CD4-positive, alpha-beta T cell (primary cell): Measurements from ENCODE around the gene GRK5. TPM values are rescaled to one million over a fixed set of nuclear protein-coding genes. Genes with fewer than 3 reads are reported as not detected.

ENCODE experiments used
- ATAC-seq: fragments of 200-7000 bp; cut with Tn5 transposase; one replicate; pipeline ENCODE4 v1.10.0; 2022; ENCODE audit warnings: mild to moderate bottlenecking; ENCODE audit not compliant: poor library complexity
- CTCF ChIA-PET: fragments of 350-600 bp; sonication (Branson Sonifier 250); formaldehyde crosslinking; loops from one replicate; lab custom pipeline; 2021; ENCODE audit warnings: antibody characterized with exemption, inconsistent platforms; lab: Charles Lee
- POLR2A ChIA-PET: fragments of 350-600 bp; sonication (Branson Sonifier 250); formaldehyde crosslinking; loops from one replicate; lab custom pipeline; 2021; ENCODE audit warnings: antibody characterized with exemption, inconsistent platforms; lab: Charles Lee
- DNase-seq, 14 experiments: peaks; one replicate each; pipeline ENCODE4 v3.0.0-alpha.2; 2013 to 2020; ENCODE audit warnings: mixed read lengths in 2 of 14
- H3K27ac ChIP-seq, 2 donors: one replicate each; pipeline versions ENCODE4 v1.5.1 to v1.7.0; 2013; ENCODE audit warnings: low read length in 2 of 2, low read depth in 1 of 2, mild to moderate bottlenecking in 1 of 2
- H3K27me3 ChIP-seq, 2 experiments: 1 replicate in 1 of 2; 2 replicates in 1 of 2; pipeline versions ENCODE4 v1.6.1 to v1.7.0; 2013; ENCODE audit warnings: low read length in 2 of 2, control low read depth in 1 of 2, mild to moderate bottlenecking in 1 of 2, moderate library complexity in 1 of 2; ENCODE audit not compliant: insufficient read depth in 2 of 2, control insufficient read depth in 1 of 2
- H3K36me3 ChIP-seq: one replicate; pipeline ENCODE4 v1.6.1; 2013; ENCODE audit warnings: low read length, control low read depth; ENCODE audit not compliant: insufficient read depth
- H3K4me1 ChIP-seq: one replicate; pipeline ENCODE4 v1.6.1; 2013; ENCODE audit warnings: low read length, control low read depth; ENCODE audit not compliant: insufficient read depth
- H3K4me3 ChIP-seq: one replicate; pipeline ENCODE4 v1.5.1; 2013; ENCODE audit warnings: mild to moderate bottlenecking, low read length, moderate library complexity
- H3K9me3 ChIP-seq, 2 experiments: 1 replicate in 1 of 2; 2 replicates in 1 of 2; pipeline versions ENCODE4 v1.6.1 to v1.7.0; 2013; ENCODE audit warnings: low read length in 2 of 2, mild to moderate bottlenecking in 2 of 2, control low read depth in 1 of 2, moderate library complexity in 1 of 2; ENCODE audit not compliant: control insufficient read depth in 1 of 2, insufficient read depth in 1 of 2
- H3K27ac Mint-ChIP-seq: one replicate; pipeline ENCODE4 v1.8.0; 2020; ENCODE audit warnings: mixed read lengths
- H3K27me3 Mint-ChIP-seq: one replicate; pipeline ENCODE4 v1.8.0; 2021; ENCODE audit warnings: mixed read lengths
- H3K36me3 Mint-ChIP-seq: one replicate; pipeline ENCODE4 v1.8.0; 2021; ENCODE audit warnings: low read depth, mixed read lengths
- H3K4me1 Mint-ChIP-seq: one replicate; pipeline ENCODE4 v1.8.0; 2021; ENCODE audit warnings: low read depth, mixed read lengths
- H3K4me3 Mint-ChIP-seq: one replicate; pipeline ENCODE4 v1.8.0; 2020; ENCODE audit warnings: mild to moderate bottlenecking, mixed read lengths
- H3K9me3 Mint-ChIP-seq: one replicate; pipeline ENCODE4 v1.8.0; 2020; ENCODE audit warnings: mixed read lengths
- intact Hi-C, 2 experiments: fragments of 100-400 bp; cut with DNase I in 1 of 2; cut with micrococcal nuclease in 1 of 2; formaldehyde crosslinking; loops; one replicate each; pipeline versions ENCODE4 v1.15.1 to v1.9.0; 2023 to 2025; cut with DNase I, micrococcal nuclease
- total RNA-seq, 174 experiments: library from RNA in 2 of 174; stranded (reverse) in 2 of 174; gene quantifications; one replicate each; pipeline ENCODE4 v1.2.3 and lab custom pipeline; 2021 to 2026
- TF ChIP-seq, protein P1 (sequence below): fragments of 200-600 bp; IDR thresholded peaks from one replicate; pipeline ENCODE4 v1.8.0; 2022; ENCODE audit warnings: antibody characterized with exemption, mild to moderate bottlenecking

Gene GRK5
- total RNA-seq, 2 experiments from 2014 or later, result 19.2 to 20.8 TPM

DNA sequence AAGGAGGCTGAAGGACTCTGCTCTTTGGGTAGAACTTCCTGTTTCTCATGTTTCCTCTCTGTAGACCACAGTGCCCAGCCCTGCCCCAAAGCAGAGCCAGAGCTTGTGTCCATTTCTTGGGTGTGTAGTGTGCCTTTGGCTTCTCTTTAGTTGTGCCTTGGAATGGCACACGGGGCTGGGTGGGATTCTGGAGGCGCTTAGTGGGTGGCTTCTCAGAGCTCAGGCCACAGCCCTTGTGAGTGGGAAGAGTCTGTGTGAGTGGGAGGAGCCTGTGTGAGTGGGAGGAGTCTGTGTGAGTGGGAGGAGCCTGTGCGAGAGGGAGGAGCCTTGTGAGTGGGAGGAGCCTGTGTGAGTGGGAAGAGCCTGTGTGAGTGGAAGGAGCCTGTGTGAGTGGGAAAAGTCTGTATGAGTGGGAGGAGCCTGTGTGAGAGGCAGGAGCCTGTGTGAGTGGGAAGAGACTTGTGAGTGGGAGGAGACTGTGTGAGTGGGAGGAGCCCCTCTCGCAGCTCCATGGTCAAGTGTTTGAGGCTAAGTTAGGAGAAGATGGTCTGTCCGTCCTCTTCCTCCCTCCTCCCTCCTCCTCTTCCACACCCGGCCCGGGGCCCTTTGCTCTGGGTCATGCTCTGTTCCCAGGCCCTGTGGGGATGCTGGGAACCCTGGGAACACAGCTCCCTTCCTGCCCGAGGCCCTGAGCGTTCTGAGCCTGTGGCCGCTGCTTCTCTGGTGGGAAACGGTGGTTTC is 153.0 kb downstream of the GRK5 start:
- CTCF ChIA-PET, result no interaction called here
- Histone ChIP-seq H3K27ac (no peak overlapping the region), H3K36me3 (peaks cover 4% of the 10 kb centered on the region), H3K27me3 (no peaks in the 10 kb centered on the region), H3K9me3 (peaks cover 7 to 12% of the 10 kb centered on the region in 2 experiments), H3K4me1 (peaks cover 2% of the 10 kb centered on the region), H3K4me3 (no peak overlapping the region)
- peaks cover 32% of the 10 kb centered on the region for H3K36me3 Mint-ChIP-seq
- DNase-seq, result peak in 3 of 14 experiments; percentile 13 to 52 (median 43)
- POLR2A ChIA-PET, result no interaction called here
- ATAC-seq, result peak; percentile 57
- H3K4me3 Mint-ChIP-seq, result no peak overlapping the region
- no peak overlapping the region for H3K27ac Mint-ChIP-seq
- no peaks in the 10 kb centered on the region for H3K27me3 Mint-ChIP-seq
- intact Hi-C loops, result no loop called here
- H3K9me3 Mint-ChIP-seq, result peaks cover 9% of the 10 kb centered on the region
- H3K4me1 Mint-ChIP-seq, result peaks cover 18% of the 10 kb centered on the region
- TF ChIP-seq, protein P1, sequence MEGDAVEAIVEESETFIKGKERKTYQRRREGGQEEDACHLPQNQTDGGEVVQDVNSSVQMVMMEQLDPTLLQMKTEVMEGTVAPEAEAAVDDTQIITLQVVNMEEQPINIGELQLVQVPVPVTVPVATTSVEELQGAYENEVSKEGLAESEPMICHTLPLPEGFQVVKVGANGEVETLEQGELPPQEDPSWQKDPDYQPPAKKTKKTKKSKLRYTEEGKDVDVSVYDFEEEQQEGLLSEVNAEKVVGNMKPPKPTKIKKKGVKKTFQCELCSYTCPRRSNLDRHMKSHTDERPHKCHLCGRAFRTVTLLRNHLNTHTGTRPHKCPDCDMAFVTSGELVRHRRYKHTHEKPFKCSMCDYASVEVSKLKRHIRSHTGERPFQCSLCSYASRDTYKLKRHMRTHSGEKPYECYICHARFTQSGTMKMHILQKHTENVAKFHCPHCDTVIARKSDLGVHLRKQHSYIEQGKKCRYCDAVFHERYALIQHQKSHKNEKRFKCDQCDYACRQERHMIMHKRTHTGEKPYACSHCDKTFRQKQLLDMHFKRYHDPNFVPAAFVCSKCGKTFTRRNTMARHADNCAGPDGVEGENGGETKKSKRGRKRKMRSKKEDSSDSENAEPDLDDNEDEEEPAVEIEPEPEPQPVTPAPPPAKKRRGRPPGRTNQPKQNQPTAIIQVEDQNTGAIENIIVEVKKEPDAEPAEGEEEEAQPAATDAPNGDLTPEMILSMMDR, result no peak

DNA sequence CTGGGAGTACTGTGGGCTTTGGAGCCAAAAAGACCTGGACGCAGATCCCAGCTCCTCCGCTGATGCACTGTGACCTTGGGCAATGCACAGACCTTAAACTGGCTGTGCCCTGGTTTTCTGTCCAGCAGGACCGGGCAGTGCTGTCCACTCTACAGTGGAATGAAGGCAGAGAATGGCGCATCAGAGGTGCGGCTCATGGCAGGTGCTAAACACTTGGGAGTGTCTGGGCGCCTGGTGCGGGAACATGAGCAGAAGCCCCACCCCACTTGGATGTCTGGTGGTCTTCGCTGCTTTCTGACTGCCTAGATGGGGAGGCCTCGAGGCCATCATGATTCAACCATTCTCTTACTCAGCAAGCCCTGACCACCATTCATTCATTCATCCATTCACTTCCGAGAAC is 153.7 kb downstream of the GRK5 start:
- Mint-ChIP-seq H3K9me3 (peaks cover 5% of the 10 kb centered on the region), H3K4me3 (no peak overlapping the region), H3K27ac (no peak overlapping the region), H3K4me1 (peaks cover 18% of the 10 kb centered on the region), H3K36me3 (peaks cover 28% of the 10 kb centered on the region), H3K27me3 (no peaks in the 10 kb centered on the region)
- intact Hi-C loops, result no loop called here
- peaks cover 4 to 10% of the 10 kb centered on the region in 2 experiments for H3K9me3 ChIP-seq
- DNase-seq (no peak), ATAC-seq (no peak)
- H3K36me3 ChIP-seq, result peaks cover 10% of the 10 kb centered on the region
- H3K27ac ChIP-seq, result no peak overlapping the region
- ChIA-PET POLR2A (no interaction called here), CTCF (no interaction called here)
- TF ChIP-seq, protein P1, result no peak
- H3K27me3 ChIP-seq, result no peaks in the 10 kb centered on the region
- H3K4me1 ChIP-seq, result peaks cover 2% of the 10 kb centered on the region
- no peak overlapping the region for H3K4me3 ChIP-seq

DNA sequence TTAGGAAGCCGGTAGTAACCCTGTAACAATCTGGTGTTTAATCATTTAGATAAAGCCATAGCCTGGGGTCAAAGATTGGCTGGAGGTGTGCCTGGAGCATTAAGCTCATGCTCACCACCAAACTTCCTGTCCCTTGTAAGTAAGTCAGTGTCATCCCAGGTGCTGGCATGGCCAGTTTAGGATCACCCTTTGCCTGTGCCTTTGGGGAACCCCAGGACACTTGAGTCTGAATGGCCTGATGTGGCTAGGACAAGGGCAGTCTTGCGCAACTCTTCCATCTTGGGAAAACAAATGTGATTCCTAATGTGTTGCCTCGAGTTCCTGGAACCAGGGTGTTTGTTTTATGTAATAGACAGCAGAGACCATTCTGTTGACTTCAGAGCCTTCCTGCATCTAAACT is 154.8 kb downstream of the GRK5 start:
- POLR2A ChIA-PET, result no interaction called here
- no peak for ATAC-seq
- CTCF ChIA-PET, result no interaction called here
- intact Hi-C loops, result no loop called here
- no peak overlapping the region for H3K4me3 Mint-ChIP-seq
- H3K4me1 ChIP-seq, result peaks cover 2% of the 10 kb centered on the region
- TF ChIP-seq, protein P1, result no peak
- H3K27me3 ChIP-seq, result no peaks in the 10 kb centered on the region
- H3K9me3 Mint-ChIP-seq, result no peaks in the 10 kb centered on the region
- H3K4me1 Mint-ChIP-seq, result peaks cover 19% of the 10 kb centered on the region
- no peak overlapping the region for H3K27ac ChIP-seq
- peaks cover 18% of the 10 kb centered on the region for H3K36me3 Mint-ChIP-seq
- H3K27ac Mint-ChIP-seq, result no peak overlapping the region
- H3K36me3 ChIP-seq, result peaks cover 6% of the 10 kb centered on the region
- H3K27me3 Mint-ChIP-seq, result no peaks in the 10 kb centered on the region
- peaks cover 0 to 10% of the 10 kb centered on the region in 2 experiments for H3K9me3 ChIP-seq
- H3K4me3 ChIP-seq, result no peak overlapping the region
- no peak for DNase-seq
